ENCODE data around the gene GRPR. TPM values are rescaled to one million over a fixed set of nuclear protein-coding genes. Genes with fewer than 3 reads are reported as not detected.

Gene GRPR
- 0.14 TPM for polyA plus RNA-seq (2013, experiment 1 of 2)
- 0.11 TPM for polyA plus RNA-seq (2013, experiment 2 of 2)

DNA sequence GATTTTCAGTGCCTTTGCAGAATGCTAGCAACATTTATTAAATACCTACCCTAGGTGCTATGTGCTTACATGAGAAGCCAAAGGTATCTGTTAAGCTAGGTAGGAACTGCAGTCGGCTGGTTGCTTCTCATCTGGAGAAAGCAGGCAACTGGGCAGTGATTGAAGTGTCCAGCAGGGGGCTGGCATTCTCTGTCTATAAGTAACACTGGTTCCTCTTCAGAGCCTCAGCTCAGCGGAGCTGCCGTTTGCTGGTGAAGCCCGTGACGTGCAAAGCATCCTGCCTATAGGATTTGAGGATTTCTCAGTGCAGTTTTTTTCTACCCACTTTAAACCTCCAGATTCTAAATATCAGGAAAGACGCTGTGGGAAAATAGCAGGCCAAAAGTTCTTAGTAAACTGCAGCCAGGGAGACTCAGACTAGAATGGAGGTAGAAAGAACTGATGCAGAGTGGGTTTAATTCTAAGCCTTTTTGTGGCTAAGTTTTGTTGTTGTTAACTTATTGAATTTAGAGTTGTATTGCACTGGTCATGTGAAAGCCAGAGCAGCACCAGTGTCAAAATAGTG is at the start of gene GRPR:
GRPR (plus strand) TSS at position 344 of the 565 bp plus-strand sequence. CDS start 389 bp downstream, outside the sequence.
- H3K36me3 ChIP-seq (ENCODE audit: control insufficient read depth in 1 of 2, insufficient read depth in 2 of 2, low read depth in 1 of 2, low read length in 2 of 2) = no peaks in the 10 kb centered on the region
- no peak within 1 kb of the TSS for H3K4ac ChIP-seq (ENCODE audit: low read depth in 1 of 2, low read length in 2 of 2)
- H3K9ac ChIP-seq (ENCODE audit: low read length) = no peak within 1 kb of the TSS
- H2BK15ac ChIP-seq (ENCODE audit: low read depth, poor library complexity, severe bottlenecking) = no peak within 1 kb of the TSS
- no peak within 1 kb of the TSS for H4K91ac ChIP-seq (ENCODE audit: low read length)
- H3K27me3 ChIP-seq (ENCODE audit: control insufficient read depth in 1 of 2, insufficient read depth in 1 of 2, low read length in 2 of 2) = peaks cover 0 to 45% of the 10 kb centered on the region in 2 experiments
- no peaks in the 10 kb centered on the region for H3K4me1 ChIP-seq (ENCODE audit: control insufficient read depth, insufficient read depth, low read depth, low read length)
- H3K9me3 ChIP-seq (ENCODE audit: control insufficient read depth, low read length) = peaks cover 12% of the 10 kb centered on the region
- 0% methylated on average over 6 of the region's 6 CpGs for WGBS
- H3K14ac ChIP-seq (ENCODE audit: low read length in 2 of 2) = no peak within 1 kb of the TSS
- peak within 1 kb of the TSS; percentile 27 for H2AFZ ChIP-seq (ENCODE audit: low read depth, low read length)
- H2BK12ac ChIP-seq (ENCODE audit: low read length in 2 of 2) = no peak within 1 kb of the TSS
- H3K18ac ChIP-seq (ENCODE audit: low read depth in 1 of 2, low read length in 2 of 2) = no peak within 1 kb of the TSS
- H3K79me1 ChIP-seq (replicated peaks; ENCODE audit: low read length, poor library complexity, severe bottlenecking) = no peaks in the 10 kb centered on the region
- no peak within 1 kb of the TSS for H3K4me3 ChIP-seq (ENCODE audit: insufficient read depth in 1 of 2, low read depth in 1 of 2, low read length in 2 of 2)
- no peak within 1 kb of the TSS for H2BK5ac ChIP-seq (ENCODE audit: low read depth, low read length, poor library complexity, severe bottlenecking)
- no peak within 1 kb of the TSS for H3K23ac ChIP-seq (ENCODE audit: low read length in 2 of 2)
- no peak within 1 kb of the TSS for H3K27ac ChIP-seq (ENCODE audit: low read length, poor library complexity, severe bottlenecking)
- peak; percentile 88 for DNase-seq
- no peak within 1 kb of the TSS for H2BK120ac ChIP-seq (ENCODE audit: low read depth, low read length)
- no peak within 1 kb of the TSS for H2AK5ac ChIP-seq (ENCODE audit: low read length, severe bottlenecking)
- no peak within 1 kb of the TSS for H4K8ac ChIP-seq (ENCODE audit: low read length)
- peak within 1 kb of the TSS; percentile 9 for H3K4me2 ChIP-seq (ENCODE audit: low read length, poor library complexity, severe bottlenecking)

DNA sequence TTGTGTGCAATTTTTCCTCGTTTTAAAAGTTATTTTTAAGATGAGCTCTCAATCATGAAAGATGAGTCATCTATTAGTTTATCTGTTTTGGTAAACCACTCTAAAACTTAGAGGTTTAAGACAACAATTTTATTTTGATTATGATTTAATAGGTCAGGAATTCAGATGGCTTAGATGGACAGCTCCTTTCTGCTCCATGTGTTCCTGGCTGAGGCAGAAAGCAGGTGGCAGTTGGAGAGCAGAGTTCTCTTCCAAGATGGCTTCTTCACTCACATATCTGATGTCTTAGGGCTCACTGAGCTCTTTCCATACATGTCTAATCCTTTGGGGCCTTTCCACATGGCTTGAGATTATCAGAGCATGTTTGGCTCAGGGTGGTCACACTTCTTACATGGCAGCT is 48.3 kb upstream of the GRPR start:
- no peaks in the 10 kb centered on the region for H3K4me1 ChIP-seq (ENCODE audit: control insufficient read depth, insufficient read depth, low read depth, low read length)
- H2BK5ac ChIP-seq (ENCODE audit: low read depth, low read length, poor library complexity, severe bottlenecking) = no peak overlapping the region
- no peak overlapping the region for H3K4ac ChIP-seq (ENCODE audit: low read depth in 1 of 2, low read length in 2 of 2)
- H3K4me2 ChIP-seq (ENCODE audit: low read length, poor library complexity, severe bottlenecking) = no peak overlapping the region
- no peak overlapping the region for H3K18ac ChIP-seq (ENCODE audit: low read depth in 1 of 2, low read length in 2 of 2)
- no peak overlapping the region for H2BK15ac ChIP-seq (ENCODE audit: low read depth, poor library complexity, severe bottlenecking)
- no peak overlapping the region for H3K9ac ChIP-seq (ENCODE audit: low read length)
- H2AFZ ChIP-seq (ENCODE audit: low read depth, low read length) = no peak overlapping the region
- no peaks in the 10 kb centered on the region for H3K79me1 ChIP-seq (replicated peaks; ENCODE audit: low read length, poor library complexity, severe bottlenecking)
- H4K91ac ChIP-seq (ENCODE audit: low read length) = no peak overlapping the region
- DNase-seq = no peak
- no peaks in the 10 kb centered on the region for H3K36me3 ChIP-seq (ENCODE audit: control insufficient read depth in 1 of 2, insufficient read depth in 2 of 2, low read depth in 1 of 2, low read length in 2 of 2)
- H3K27ac ChIP-seq (ENCODE audit: low read length, poor library complexity, severe bottlenecking) = no peak overlapping the region
- peaks cover 0 to 10% of the 10 kb centered on the region in 2 experiments for H3K27me3 ChIP-seq (ENCODE audit: control insufficient read depth in 1 of 2, insufficient read depth in 1 of 2, low read length in 2 of 2)
- H3K4me3 ChIP-seq (ENCODE audit: insufficient read depth in 1 of 2, low read depth in 1 of 2, low read length in 2 of 2) = no peak overlapping the region
- H3K23ac ChIP-seq (ENCODE audit: low read length in 2 of 2) = no peak overlapping the region
- WGBS = no CpG with 5 or more reads among the region's 1 CpG
- H3K9me3 ChIP-seq (ENCODE audit: control insufficient read depth, low read length) = peaks cover 4% of the 10 kb centered on the region
- no peak overlapping the region for H2BK12ac ChIP-seq (ENCODE audit: low read length in 2 of 2)
- H2AK5ac ChIP-seq (ENCODE audit: low read length, severe bottlenecking) = no peak overlapping the region
- no peak overlapping the region for H4K8ac ChIP-seq (ENCODE audit: low read length)
- H2BK120ac ChIP-seq (ENCODE audit: low read depth, low read length) = no peak overlapping the region
- H3K14ac ChIP-seq (ENCODE audit: low read length in 2 of 2) = no peak overlapping the region

DNA sequence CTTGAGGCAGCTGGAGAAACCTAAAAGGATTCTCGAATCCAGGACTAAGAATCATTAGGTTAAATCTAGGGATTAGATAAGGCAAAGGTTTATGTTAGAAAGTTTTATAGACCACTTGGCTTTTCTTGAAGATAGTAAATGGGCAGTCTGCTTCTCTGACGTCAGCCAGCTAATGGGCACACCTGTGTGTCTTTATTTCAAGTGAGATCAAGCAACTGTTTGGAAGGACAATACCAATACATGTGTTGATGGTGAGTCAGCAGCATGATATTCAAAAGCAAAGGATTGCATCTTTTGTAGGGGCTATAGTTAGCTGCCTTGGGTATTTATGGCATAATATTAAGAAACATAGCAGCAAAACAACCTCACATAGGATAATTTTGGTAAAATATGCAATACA is 46.5 kb upstream of the GRPR start:
- H2BK15ac ChIP-seq (ENCODE audit: low read depth, poor library complexity, severe bottlenecking) = no peak overlapping the region
- H4K91ac ChIP-seq (ENCODE audit: low read length) = no peak overlapping the region
- no peak overlapping the region for H3K14ac ChIP-seq (ENCODE audit: low read length in 2 of 2)
- no peak overlapping the region for H3K4me3 ChIP-seq (ENCODE audit: insufficient read depth in 1 of 2, low read depth in 1 of 2, low read length in 2 of 2)
- no peaks in the 10 kb centered on the region for H3K36me3 ChIP-seq (ENCODE audit: control insufficient read depth in 1 of 2, insufficient read depth in 2 of 2, low read depth in 1 of 2, low read length in 2 of 2)
- no peak overlapping the region for H3K27ac ChIP-seq (ENCODE audit: low read length, poor library complexity, severe bottlenecking)
- WGBS = 73% methylated on average over 2 of the region's 2 CpGs
- no peak overlapping the region for H4K8ac ChIP-seq (ENCODE audit: low read length)
- H3K79me1 ChIP-seq (replicated peaks; ENCODE audit: low read length, poor library complexity, severe bottlenecking) = no peaks in the 10 kb centered on the region
- H3K18ac ChIP-seq (ENCODE audit: low read depth in 1 of 2, low read length in 2 of 2) = no peak overlapping the region
- peaks cover under 1% of the 10 kb centered on the region for H3K9me3 ChIP-seq (ENCODE audit: control insufficient read depth, low read length)
- H2BK12ac ChIP-seq (ENCODE audit: low read length in 2 of 2) = no peak overlapping the region
- no peak overlapping the region for H3K4ac ChIP-seq (ENCODE audit: low read depth in 1 of 2, low read length in 2 of 2)
- H3K4me2 ChIP-seq (ENCODE audit: low read length, poor library complexity, severe bottlenecking) = no peak overlapping the region
- H2BK5ac ChIP-seq (ENCODE audit: low read depth, low read length, poor library complexity, severe bottlenecking) = no peak overlapping the region
- H2AFZ ChIP-seq (ENCODE audit: low read depth, low read length) = no peak overlapping the region
- no peak overlapping the region for H3K23ac ChIP-seq (ENCODE audit: low read length in 2 of 2)
- no peak overlapping the region for H3K9ac ChIP-seq (ENCODE audit: low read length)
- no peak for DNase-seq
- H2BK120ac ChIP-seq (ENCODE audit: low read depth, low read length) = no peak overlapping the region
- H3K27me3 ChIP-seq (ENCODE audit: control insufficient read depth in 1 of 2, insufficient read depth in 1 of 2, low read length in 2 of 2) = peaks cover 0 to 11% of the 10 kb centered on the region in 2 experiments
- H2AK5ac ChIP-seq (ENCODE audit: low read length, severe bottlenecking) = no peak overlapping the region
- no peaks in the 10 kb centered on the region for H3K4me1 ChIP-seq (ENCODE audit: control insufficient read depth, insufficient read depth, low read depth, low read length)

DNA sequence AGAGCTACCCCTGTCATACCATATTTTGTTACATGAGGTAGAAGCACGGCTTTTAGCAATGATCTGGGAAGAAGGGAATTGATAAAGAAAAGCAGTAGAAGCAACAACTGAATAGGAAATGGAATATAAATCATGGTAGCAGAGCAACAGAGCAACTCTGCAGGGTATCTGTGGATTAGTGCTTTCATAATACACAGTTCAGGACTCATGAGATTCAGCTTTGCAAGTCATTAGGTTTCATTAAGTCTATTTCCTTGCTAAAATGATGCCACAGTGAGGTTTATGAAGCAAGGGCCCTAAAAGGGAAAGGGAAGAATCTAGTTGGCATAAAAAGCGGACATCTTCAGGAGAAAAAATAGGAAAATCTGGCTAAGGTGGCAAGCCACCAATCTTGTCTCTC is 45.6 kb upstream of the GRPR start:
- H4K8ac ChIP-seq (ENCODE audit: low read length) = no peak overlapping the region
- no peak overlapping the region for H2BK5ac ChIP-seq (ENCODE audit: low read depth, low read length, poor library complexity, severe bottlenecking)
- H2BK15ac ChIP-seq (ENCODE audit: low read depth, poor library complexity, severe bottlenecking) = no peak overlapping the region
- H3K79me1 ChIP-seq (replicated peaks; ENCODE audit: low read length, poor library complexity, severe bottlenecking) = no peaks in the 10 kb centered on the region
- H4K91ac ChIP-seq (ENCODE audit: low read length) = no peak overlapping the region
- H3K27me3 ChIP-seq (ENCODE audit: control insufficient read depth in 1 of 2, insufficient read depth in 1 of 2, low read length in 2 of 2) = peaks cover 0 to 11% of the 10 kb centered on the region in 2 experiments
- no peaks in the 10 kb centered on the region for H3K9me3 ChIP-seq (ENCODE audit: control insufficient read depth, low read length)
- no peak overlapping the region for H3K18ac ChIP-seq (ENCODE audit: low read depth in 1 of 2, low read length in 2 of 2)
- H2AK5ac ChIP-seq (ENCODE audit: low read length, severe bottlenecking) = no peak overlapping the region
- H3K9ac ChIP-seq (ENCODE audit: low read length) = no peak overlapping the region
- H3K14ac ChIP-seq (ENCODE audit: low read length in 2 of 2) = no peak overlapping the region
- H2AFZ ChIP-seq (ENCODE audit: low read depth, low read length) = no peak overlapping the region
- H3K4ac ChIP-seq (ENCODE audit: low read depth in 1 of 2, low read length in 2 of 2) = no peak overlapping the region
- H3K36me3 ChIP-seq (ENCODE audit: control insufficient read depth in 1 of 2, insufficient read depth in 2 of 2, low read depth in 1 of 2, low read length in 2 of 2) = no peaks in the 10 kb centered on the region
- H2BK120ac ChIP-seq (ENCODE audit: low read depth, low read length) = no peak overlapping the region
- no peak overlapping the region for H3K4me3 ChIP-seq (ENCODE audit: insufficient read depth in 1 of 2, low read depth in 1 of 2, low read length in 2 of 2)
- no peak overlapping the region for H2BK12ac ChIP-seq (ENCODE audit: low read length in 2 of 2)
- no peaks in the 10 kb centered on the region for H3K4me1 ChIP-seq (ENCODE audit: control insufficient read depth, insufficient read depth, low read depth, low read length)
- no peak for DNase-seq
- H3K4me2 ChIP-seq (ENCODE audit: low read length, poor library complexity, severe bottlenecking) = no peak overlapping the region
- H3K23ac ChIP-seq (ENCODE audit: low read length in 2 of 2) = no peak overlapping the region
- H3K27ac ChIP-seq (ENCODE audit: low read length, poor library complexity, severe bottlenecking) = no peak overlapping the region
- WGBS = 95% methylated on average over 2 of the region's 2 CpGs
